K562 (cell line): Measurements from ENCODE around the gene RNPEPL1.

ENCODE experiments used
- CEBPB ChIP-seq: fragments of 450-650 bp; IDR thresholded peaks from 2 replicates; pipeline ENCODE4 v1.6.1; 2016; ENCODE audit warnings: missing genetic modification characterization, missing compliant biosample characterization
- TBL1XR1 ChIP-seq, 2 experiments: IDR thresholded peaks; 2 replicates each; pipeline ENCODE4 v1.6.1; 2012; ENCODE audit warnings: improper control_type of control experiment in 2 of 2, low read length in 2 of 2, mild to moderate bottlenecking in 1 of 2

DNA sequence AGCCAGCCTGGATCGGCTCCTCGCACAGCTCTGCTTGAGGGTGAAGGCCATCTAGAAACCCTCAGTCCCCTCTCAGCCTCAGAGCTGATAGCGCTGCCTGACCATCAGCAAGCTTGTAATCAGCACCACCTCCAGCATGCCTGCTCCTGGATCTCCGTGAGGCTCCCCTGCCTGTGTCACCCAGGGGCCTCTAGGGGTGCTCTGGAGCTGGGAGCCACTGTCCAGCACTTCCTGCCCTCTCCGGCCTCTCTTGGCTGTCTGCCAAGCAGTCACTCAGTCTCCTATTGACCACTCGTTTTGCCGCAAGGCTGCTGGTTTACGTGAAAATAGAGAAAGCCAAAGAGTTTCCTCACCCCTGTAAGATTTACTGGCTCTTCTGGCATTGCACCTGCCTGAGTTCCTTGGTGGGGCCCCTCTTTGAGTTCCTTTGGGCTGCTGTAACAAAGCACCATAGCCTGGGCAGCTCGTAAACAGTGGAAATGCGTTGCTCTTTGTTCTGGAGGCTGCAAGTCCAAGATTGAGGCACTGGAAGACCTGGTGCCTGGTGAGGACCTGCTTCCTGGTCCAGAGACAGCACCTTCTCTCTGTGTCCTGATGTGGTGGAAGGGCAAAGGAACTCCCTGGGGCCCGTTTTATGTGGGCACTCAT, 36.1 kb downstream of the RNPEPL1 start:
- TF ChIP-seq TBL1XR1 (IDR thresholded peaks at IDR 0.05; ENCODE audit: low read length in 2 of 2) (peak in 1 of 2 experiments; percentile 36; a peak in 1 of 4 replicates), CEBPB (tag) (no peak)
